ENCODE data around the gene SCD.

- TF ChIP-seq CTCF (conservative IDR thresholded peaks at IDR 0.05 in 1 of 2, IDR thresholded peaks at IDR 0.05 in 1 of 2; ENCODE audit: extremely low read depth in 1 of 2, insufficient read depth in 1 of 2, low read depth in 1 of 2, low read length in 2 of 2) (no peak), EZH2 (IDR thresholded peaks at IDR 0.05; ENCODE audit: borderline replicate concordance, low read length) (no peak)
Measured at GRCh38 chr10:100328198-100328597, 18.8 kb upstream of the SCD start.
